ENCODE results near the gene SPATA3.
A peak's percentile ranks its signal among the peaks of the same experiment; 100 is the strongest.
"Not testable (repeated sequence)": the region's sequence is repeated elsewhere in the genome, so short reads cannot be mapped to it uniquely, and the experiment has no call there.

Gene SPATA3

GRCh38 chr2:230957756-230958391 is 38.0 kb upstream of the SPATA3 start:
- no peak for DNase-seq (ENCODE audit: extremely low read depth, low read depth)
- TF ChIP-seq, protein P1, sequence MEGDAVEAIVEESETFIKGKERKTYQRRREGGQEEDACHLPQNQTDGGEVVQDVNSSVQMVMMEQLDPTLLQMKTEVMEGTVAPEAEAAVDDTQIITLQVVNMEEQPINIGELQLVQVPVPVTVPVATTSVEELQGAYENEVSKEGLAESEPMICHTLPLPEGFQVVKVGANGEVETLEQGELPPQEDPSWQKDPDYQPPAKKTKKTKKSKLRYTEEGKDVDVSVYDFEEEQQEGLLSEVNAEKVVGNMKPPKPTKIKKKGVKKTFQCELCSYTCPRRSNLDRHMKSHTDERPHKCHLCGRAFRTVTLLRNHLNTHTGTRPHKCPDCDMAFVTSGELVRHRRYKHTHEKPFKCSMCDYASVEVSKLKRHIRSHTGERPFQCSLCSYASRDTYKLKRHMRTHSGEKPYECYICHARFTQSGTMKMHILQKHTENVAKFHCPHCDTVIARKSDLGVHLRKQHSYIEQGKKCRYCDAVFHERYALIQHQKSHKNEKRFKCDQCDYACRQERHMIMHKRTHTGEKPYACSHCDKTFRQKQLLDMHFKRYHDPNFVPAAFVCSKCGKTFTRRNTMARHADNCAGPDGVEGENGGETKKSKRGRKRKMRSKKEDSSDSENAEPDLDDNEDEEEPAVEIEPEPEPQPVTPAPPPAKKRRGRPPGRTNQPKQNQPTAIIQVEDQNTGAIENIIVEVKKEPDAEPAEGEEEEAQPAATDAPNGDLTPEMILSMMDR (IDR thresholded peaks at IDR 0.05; ENCODE audit: low read depth, low read length, missing control alignments), result no peak

GRCh38 chr2:230958820-230959756 is 36.8 kb upstream of the SPATA3 start:
- DNase-seq (ENCODE audit: extremely low read depth, low read depth), result no peak
- H3K4me3 ChIP-seq (replicated peaks; ENCODE audit: low read depth, low read length), result no peak overlapping the region
- TF ChIP-seq, protein P1 (IDR thresholded peaks at IDR 0.05; ENCODE audit: low read depth, low read length, missing control alignments), result no peak

More at GRCh38 chr2:230957756-230958391, 38.0 kb upstream of the SPATA3 start:
- peak overlapping the region; percentile 23 for H3K4me3 ChIP-seq (replicated peaks; ENCODE audit: low read depth, low read length)

- DNase-seq (ENCODE audit: extremely low read depth, low read depth), result no peak
- no peak overlapping the region for H3K4me3 ChIP-seq (replicated peaks; ENCODE audit: low read depth, low read length)
- TF ChIP-seq, protein P1 (IDR thresholded peaks at IDR 0.05; ENCODE audit: low read depth, low read length, missing control alignments), result no peak
These were observed 35.9 kb upstream of the SPATA3 start for GRCh38 chr2:230960026-230960425.

DNA sequence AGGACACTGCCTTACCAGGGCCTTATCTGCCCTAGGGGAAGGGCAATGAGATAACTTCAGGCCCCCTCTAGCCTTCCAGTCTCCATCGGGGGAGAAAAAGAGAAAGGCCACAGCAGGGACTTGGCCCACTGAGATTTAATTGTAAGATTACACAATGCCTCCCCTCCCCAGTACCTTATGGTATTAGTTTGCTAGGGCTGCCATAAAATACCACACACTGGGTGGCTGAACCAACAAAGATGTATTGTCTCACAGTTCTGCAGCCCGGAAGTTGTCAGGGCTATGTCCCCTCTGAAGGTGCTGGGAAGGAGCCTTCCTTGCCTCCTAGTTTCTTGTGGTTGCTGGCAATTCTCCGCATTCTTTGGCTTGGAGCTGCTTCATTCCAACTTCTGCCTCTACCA is 34.8 kb upstream of the SPATA3 start:
- DNase-seq (ENCODE audit: extremely low read depth, low read depth), result no peak
- TF ChIP-seq, protein P1 (IDR thresholded peaks at IDR 0.05; ENCODE audit: low read depth, low read length, missing control alignments), result no peak
- H3K4me3 ChIP-seq (replicated peaks; ENCODE audit: low read depth, low read length), result no peak overlapping the region

DNA sequence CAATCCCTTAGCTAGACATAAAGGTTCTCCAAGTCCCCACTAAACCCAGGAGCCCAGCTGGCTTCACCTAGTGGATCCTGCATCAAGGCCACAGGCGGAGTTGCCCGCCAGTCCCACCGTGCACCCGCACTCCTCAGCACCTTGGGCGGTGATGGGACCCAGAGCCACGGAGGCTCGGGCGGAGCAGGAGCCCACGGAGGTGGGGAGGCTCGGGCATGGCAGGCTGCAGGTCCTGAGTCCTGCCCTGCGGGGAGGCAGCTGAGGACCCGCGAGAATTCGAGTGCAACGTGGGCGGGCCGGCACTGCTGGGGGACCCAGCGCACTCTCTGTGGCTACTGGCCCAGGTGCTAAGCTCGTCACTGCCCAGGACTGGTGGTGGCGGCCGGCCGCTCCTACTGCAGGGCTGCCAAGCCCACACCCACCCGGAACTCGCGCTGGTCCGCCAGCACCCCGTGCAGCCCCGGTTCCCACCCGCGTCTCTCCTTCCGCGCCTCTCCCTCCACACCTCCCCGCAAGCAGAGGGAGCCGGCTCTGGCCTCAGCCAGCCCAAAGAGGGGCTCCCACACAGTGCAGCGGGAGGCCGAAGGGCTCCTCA is 31.7 kb upstream of the SPATA3 start:
- TF ChIP-seq, protein P1 (IDR thresholded peaks at IDR 0.05; ENCODE audit: low read depth, low read length, missing control alignments), result no peak
- DNase-seq (ENCODE audit: extremely low read depth, low read depth), result no peak
- no peak overlapping the region for H3K4me3 ChIP-seq (replicated peaks; ENCODE audit: low read depth, low read length)

DNA sequence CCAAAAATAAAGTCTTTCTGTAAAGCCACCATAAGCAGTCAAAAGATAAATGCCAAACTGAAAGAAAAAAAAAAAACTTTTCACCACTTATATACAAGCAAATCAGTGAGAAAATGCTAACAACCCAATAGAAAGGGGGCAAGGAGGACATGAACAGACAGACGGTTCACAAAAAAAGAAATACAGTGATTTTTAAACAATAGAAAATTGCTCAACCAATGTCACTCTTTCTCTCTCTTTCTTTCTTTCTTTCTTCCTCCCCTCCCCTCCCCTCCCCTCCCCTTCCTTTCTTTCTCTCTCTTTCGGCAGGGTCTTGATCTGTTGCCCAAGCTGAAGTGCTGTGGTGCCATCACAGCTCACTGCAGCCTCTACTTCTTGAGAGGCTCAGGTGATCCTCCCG is 28.8 kb upstream of the SPATA3 start:
- TF ChIP-seq, protein P1 (IDR thresholded peaks at IDR 0.05; ENCODE audit: low read depth, low read length, missing control alignments), result no peak
- DNase-seq (ENCODE audit: extremely low read depth, low read depth), result no peak
- H3K4me3 ChIP-seq (replicated peaks; ENCODE audit: low read depth, low read length), result no peak overlapping the region

GRCh38 chr2:230968314-230968713 is 27.6 kb upstream of the SPATA3 start:
- not testable (repeated sequence) for H3K4me3 ChIP-seq (replicated peaks; ENCODE audit: low read depth, low read length); DNase-seq (ENCODE audit: extremely low read depth, low read depth)

All from HFF-Myc (cell line).